Suppressor macrophage (primary cell): ENCODE results near the gene HSPH1.

Experiments
- DNase-seq, 4 experiments: peaks; one replicate each; pipeline ENCODE4 v3.0.0-alpha.2; 2020 to 2022
- total RNA-seq, 17 experiments: gene quantifications; one replicate each; lab custom pipeline; 2026; ENCODE audit warnings: mixed read lengths in 6 of 17, inconsistent platforms in 3 of 17; lab: John Stamatoyannopoulos, UW

Gene HSPH1
- 66.6 to 200 (median 160) reads per million in 17 experiments for total RNA-seq

GRCh38 chr13:31161557-31162150 is at the start of gene HSPH1:
Gene HSPH1 (minus strand): TSS chr13:31161904. CDS start chr13:31161582, 322 bp downstream.
- peak; percentile 98 to 100 (median 99) for DNase-seq

DNA sequence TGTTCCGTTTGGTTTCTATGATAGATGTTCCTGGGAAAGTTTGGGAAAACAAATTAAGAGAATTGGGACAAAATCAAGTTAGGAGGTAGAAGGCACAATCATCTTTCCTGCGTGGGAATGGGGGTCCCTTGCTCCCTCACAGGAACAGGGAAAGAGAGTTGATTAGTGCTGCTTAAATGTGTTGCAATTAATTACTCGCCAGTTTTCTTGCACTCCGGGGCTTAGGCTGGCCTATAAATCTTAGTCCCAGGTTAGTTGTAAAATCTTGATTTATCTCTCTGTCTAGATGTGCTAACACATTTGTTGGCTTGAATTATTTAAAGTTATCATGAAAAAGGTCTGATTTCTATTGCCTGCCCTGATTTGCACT is 48.1 kb upstream of the HSPH1 start:
- no peak for DNase-seq

DNA sequence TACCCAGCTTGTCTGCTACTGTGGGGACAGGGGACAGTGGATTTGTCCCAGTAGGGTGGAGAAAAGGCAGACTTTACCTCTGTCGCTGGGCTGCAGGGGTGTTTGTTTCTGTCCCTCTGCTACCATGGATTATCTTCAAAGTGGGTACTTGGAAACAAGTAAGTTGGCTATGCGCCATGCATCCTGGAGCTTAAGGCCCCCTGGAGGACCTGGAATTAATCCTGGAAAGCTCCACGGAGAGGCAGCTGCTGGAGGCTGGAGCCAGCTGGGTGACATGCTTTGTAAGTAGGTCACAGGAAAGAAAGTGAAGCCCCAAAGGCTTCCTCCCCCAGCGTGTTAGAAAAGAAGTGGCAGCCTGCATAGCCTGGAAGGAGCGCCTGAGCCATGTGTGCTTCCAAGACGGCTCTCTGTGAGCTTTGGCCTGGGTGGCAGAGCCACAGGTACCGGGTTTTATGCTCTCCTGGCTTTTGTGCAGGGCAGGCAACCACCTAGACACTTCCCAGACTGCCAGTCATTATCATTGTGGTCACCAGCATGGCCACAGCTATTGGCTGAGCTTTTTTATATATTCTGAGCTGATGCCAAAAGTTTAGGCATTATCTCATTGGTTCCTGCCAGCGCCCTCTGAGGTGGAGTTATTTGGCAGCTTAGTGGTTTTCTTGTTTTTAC is 47.6 kb upstream of the HSPH1 start:
- DNase-seq = no peak

DNA sequence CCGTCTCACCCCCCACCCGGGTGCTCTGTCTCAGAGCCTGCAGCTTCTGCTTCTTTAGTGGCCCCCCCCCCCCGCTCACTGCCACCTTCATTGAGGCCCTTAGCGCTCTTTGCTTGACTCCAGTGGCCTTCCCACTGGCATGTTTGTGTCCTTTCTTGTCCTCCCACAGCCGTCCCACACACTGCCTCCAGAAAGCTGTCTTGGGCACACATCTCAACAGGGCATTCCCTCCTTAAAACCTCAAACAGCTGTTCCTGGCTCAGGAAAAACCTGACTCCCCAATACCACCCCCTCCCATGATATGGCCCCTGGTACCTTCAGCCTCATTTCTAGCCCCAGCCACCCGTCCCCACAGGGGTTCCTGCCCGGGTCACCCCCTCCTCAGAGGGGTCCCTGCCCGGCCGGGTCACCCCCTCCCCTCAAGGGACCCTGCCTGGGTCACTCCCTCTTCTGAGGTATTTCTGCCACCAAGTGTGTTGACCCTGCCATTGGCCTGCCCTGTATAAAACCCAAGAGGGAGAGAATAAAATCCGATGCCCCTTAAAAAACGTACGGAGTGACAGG is 46.9 kb upstream of the HSPH1 start:
- DNase-seq = no peak

DNA sequence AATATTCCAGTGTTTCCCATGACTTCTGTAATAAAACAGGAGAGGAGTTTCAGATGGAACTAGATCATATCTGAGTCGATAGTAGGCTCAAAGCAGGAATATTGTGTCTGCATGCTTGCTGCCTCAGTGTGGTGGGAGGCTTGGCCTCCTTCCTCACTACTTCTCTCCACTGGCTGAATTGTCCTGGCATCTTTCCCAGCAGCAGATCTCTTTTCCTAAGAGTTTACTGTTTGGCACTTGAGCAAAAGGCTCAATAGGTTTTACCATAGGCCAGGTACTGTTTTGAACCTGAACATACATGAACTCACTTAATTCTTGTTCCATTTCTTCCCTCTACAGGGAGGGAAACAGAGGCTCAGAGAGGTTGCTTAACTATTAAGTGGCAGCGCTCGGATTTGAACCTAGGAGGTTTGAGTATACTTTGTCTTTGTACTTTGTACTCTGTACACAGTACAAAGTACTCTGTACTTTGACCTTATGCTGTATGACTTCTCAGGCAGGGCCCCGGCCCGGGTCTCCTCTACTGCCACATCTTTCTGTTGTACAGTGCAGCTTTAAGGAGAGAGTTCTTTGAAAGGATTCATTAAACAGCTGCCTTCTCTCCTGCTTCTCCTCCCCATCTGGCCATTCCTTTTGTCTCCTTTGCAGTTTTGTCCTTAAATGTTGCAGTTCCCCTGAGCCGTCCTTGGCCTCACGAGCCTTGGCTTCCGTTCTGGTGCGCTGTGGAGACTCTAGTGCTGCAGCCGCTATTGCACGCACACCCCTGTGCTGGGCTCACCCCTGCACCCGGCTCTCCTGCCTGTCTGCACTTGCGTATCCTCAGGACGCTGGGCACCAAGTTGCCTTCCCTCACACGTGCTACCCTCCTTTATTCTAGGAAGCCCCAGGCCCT is 46.2 kb upstream of the HSPH1 start:
- DNase-seq = peak in 2 of 4 experiments; percentile 14 to 49

DNA sequence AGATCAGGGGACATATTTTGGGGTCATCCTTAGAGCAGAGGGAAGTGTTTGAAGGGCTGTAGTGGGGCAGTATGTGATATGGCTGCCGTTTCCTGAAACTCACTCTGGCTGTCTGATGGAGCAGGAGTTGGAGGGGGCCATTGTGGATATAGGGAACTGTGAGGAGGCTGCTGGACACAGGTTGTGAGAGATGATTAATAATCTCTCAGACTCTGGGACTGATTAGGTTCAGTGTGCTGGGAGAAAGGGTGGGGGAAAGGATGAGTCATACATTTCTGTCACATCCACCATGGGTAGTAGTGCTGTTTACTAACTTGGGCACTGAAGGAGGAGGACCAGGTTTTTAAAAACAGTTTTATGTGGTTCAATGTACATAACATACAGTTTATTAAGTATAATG is 42.9 kb upstream of the HSPH1 start:
- DNase-seq = peak in 1 of 4 experiments; percentile 32

GRCh38 chr13:31201341-31202031 is 39.8 kb upstream of the HSPH1 start:
- peak; percentile 50 to 68 (median 57) for DNase-seq

DNA sequence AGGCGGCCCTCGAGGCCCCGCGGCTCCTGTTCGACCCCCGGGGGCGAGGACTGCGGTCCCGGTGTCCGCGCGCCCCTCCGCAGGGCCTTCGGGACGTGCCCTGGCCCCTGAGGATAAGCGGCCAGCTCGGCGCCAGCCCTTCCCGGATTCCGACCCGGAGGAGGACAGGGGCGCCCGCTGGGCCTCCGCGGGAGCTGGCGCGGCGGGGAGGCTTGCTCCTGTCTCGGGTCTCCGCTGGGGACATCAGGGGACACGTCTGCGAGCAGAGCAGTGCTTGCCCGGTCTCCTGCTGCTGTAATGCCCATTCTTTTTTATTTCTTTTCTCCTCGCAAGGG is 38.9 kb upstream of the HSPH1 start:
- DNase-seq = peak in 2 of 4 experiments; percentile 59 to 76

GRCh38 chr13:31199849-31200636 is 38.3 kb upstream of the HSPH1 start, which contains the start of gene B3GLCT:
Gene B3GLCT (plus strand): TSS chr13:31199975. CDS start chr13:31200085, 110 bp downstream.
- DNase-seq = peak; percentile 84 to 94 (median 92)

DNA sequence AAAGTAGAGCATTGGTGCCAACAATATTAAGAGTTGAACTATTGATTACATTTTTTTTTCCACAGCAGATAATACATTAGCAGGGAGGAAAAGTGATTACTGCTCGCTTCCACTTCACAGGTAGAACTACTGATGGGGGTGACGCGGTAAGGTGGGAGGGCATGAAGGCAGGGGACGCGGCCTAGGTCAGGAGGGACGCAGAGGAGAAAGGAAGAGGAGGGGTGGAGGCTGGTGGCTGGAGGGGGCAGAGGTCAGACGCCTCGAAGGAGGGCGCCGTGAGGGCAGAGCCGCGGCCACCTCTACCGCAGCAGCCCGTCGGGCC is 37.8 kb upstream of the HSPH1 start:
- DNase-seq = no peak

- DNase-seq = peak; percentile 13 to 56 (median 42)
Observed at GRCh38 chr13:31198519-31198918, 36.8 kb upstream of the HSPH1 start.

DNA sequence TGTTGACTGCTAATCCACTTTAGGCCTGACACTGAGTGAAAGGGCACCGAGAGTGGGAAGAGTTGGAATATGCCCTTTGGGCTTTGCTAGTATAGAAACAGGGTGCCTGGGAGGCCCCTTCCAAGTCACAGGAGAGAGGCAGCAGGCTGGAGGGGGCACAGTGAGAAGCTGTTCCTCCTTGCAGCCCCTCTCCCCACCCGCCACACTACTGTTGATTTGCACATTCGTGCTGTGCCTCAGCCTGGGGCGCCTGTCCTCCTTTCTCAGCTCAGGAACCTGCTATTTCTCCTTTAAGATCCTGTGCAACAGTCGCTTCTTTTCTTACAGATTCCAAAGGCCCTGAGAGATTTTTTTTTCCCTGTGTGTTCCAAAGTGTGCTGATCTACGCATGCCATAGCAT is 35.3 kb upstream of the HSPH1 start:
- DNase-seq = no peak

DNA sequence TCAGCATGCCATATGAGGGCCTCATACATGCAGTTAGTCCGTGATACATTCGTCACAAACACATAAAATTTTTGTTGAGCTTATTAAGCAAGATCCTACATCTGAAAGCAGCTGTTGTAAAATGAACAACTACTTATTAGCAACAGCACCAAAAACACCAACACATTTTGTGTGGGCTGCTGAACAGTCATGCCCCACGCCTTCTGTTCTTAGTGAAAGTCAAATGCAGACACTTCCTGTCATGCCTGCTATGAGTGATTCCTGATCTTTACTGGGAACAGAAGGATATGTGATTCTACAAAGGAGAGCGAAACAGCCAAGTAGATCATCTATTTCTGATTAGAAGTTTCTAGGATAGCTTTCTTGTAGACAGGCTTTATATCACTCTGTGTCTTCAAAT is 33.9 kb upstream of the HSPH1 start:
- peak; percentile 59 to 78 (median 74) for DNase-seq

- DNase-seq = no peak
Observed at GRCh38 chr13:31192306-31192705, 30.6 kb upstream of the HSPH1 start.

DNA sequence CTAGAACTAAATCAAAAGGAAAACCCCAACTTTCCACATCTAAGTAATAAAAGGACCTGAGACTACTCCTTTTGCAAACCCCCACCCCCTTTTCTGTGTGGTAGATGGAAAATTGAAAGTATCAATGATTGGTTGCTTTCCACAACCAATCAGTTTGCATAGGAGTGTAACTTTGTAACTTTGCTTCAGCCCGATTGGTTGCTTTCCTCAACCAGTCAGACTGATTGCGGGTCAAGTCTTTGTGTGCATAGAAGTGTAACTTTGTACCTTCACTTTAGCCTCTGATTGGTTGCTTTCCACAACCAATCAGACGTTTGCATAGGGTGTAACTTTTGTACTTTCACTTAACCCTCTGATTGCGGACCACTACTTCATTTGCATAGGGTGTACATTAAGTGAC is 30.0 kb upstream of the HSPH1 start:
- DNase-seq = no peak

DNA sequence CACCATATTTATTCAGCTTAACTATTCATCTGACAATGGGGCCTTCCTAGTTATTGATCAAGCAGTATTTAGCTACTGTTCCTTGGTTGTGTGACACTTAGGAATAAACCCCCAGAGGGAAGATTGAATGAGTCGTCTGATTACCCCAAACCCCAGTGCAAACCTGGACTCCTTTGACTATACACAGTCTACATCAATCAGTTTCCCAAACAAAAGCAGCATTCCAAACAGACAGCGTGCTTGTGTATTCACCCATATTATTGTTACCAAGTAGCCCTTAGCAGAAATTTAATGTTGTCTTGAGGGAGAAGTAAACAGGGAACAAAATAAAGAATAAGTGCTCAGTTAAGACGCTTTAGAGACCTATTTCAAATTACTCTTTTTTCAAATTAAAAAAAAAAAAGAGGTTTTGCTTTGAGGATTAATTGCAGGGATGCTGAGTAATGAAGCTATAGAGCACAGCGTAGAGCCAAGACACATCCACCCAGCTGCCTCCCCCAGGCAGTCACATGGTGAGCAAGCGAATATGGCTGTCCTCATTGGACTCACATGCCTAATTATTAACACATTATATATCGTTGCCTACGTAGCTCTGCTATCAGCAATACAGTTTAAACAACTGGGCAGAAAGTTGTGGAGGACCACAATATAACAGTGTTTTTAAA is 23.4 kb upstream of the HSPH1 start:
- no peak for DNase-seq

GRCh38 chr13:31184451-31184850 is 22.7 kb upstream of the HSPH1 start:
- DNase-seq = peak in 2 of 4 experiments; percentile 7 to 17

GRCh38 chr13:31182987-31183386 is 21.3 kb upstream of the HSPH1 start:
- no peak for DNase-seq

GRCh38 chr13:31179754-31180153 is 18.1 kb upstream of the HSPH1 start:
- DNase-seq = peak; percentile 8 to 36 (median 11)

DNA sequence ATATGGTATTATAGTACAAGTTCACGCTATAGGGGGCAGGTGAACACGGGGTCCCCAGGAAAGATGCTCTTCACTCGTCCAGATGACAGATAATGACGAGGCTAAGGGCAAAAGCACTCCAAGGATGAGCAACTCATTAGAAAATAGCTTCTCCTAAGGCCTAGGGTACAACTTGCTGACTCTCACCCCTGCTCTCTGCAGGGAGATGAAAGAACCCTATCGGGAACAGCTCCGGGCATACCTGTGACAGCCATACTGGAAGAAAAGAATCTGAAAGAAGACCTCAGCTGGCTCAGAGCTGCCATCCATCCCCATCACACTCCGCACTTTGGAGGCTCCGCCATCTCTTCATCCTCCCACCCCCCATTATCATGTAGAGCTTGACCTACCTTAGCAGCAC is 17.5 kb upstream of the HSPH1 start:
- no peak for DNase-seq
